ENCODE results near the gene ARX. TPM values are rescaled to one million over a fixed set of nuclear protein-coding genes. Genes with fewer than 3 reads are reported as not detected.

Gene ARX
- total RNA-seq: 0.52 TPM

GRCh38 chrX:25015486-25016360 is at the start of gene ARX:
TSS of gene ARX (minus strand) at chrX:25015965. CDS start at chrX:25015737, 228 bp downstream.
- Histone ChIP-seq H3K4me1 (ENCODE audit: control insufficient read depth in 3 of 3, insufficient read depth in 3 of 3, low read length in 3 of 3) (peaks cover 4 to 13% (median 13%) of the 10 kb centered on the region in 3 donors), H3K4me3 (ENCODE audit: low read length in 3 of 3) (peak within 1 kb of the TSS; percentile 57 to 73 (median 65)), H3K27me3 (ENCODE audit: control insufficient read depth in 3 of 3, insufficient read depth in 3 of 3, low read length in 3 of 3) (peaks cover 28 to 52% (median 28%) of the 10 kb centered on the region in 3 donors), H3K36me3 (ENCODE audit: control insufficient read depth in 3 of 3, insufficient read depth in 3 of 3, low read length in 3 of 3) (no peaks in the 10 kb centered on the region), H3K9ac (ENCODE audit: low read depth in 1 of 3, low read length in 3 of 3) (peak within 1 kb of the TSS in 2 of 3 donors; percentile 65 to 84), H3K27ac (ENCODE audit: low read depth, low read length) (peak within 1 kb of the TSS; percentile 54), H3K9me3 (ENCODE audit: control insufficient read depth in 3 of 3, low read length in 3 of 3) (no peaks in the 10 kb centered on the region)

DNA sequence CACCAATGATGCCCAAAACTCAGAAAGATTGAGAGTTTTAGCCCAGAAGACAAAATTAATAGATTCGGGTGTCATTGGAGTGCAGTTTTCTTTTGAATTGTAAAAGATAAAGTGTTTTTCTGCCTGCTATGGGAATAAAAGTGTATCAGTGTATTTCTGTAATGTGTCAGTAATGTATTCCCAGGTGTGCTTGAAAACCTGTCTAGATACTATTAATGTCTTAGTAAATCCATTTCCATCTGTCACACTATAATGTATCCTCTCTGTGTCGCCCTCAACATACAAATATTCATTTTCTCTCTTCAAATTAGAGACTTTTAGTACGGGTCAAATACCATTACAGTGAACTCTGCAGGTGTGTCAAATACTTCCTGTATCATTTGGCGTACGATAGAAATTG is 43.5 kb upstream of the ARX start:
- Histone ChIP-seq H3K27ac (ENCODE audit: low read depth, low read length) (no peak overlapping the region), H3K4me3 (ENCODE audit: low read length in 3 of 3) (no peak overlapping the region), H3K9ac (ENCODE audit: low read depth in 1 of 3, low read length in 3 of 3) (no peak overlapping the region), H3K4me1 (ENCODE audit: control insufficient read depth in 3 of 3, insufficient read depth in 3 of 3, low read length in 3 of 3) (no peaks in the 10 kb centered on the region), H3K36me3 (ENCODE audit: control insufficient read depth in 3 of 3, insufficient read depth in 3 of 3, low read length in 3 of 3) (no peaks in the 10 kb centered on the region), H3K9me3 (ENCODE audit: control insufficient read depth in 3 of 3, low read length in 3 of 3) (no peaks in the 10 kb centered on the region), H3K27me3 (ENCODE audit: control insufficient read depth in 3 of 3, insufficient read depth in 3 of 3, low read length in 3 of 3) (no peaks in the 10 kb centered on the region)

DNA sequence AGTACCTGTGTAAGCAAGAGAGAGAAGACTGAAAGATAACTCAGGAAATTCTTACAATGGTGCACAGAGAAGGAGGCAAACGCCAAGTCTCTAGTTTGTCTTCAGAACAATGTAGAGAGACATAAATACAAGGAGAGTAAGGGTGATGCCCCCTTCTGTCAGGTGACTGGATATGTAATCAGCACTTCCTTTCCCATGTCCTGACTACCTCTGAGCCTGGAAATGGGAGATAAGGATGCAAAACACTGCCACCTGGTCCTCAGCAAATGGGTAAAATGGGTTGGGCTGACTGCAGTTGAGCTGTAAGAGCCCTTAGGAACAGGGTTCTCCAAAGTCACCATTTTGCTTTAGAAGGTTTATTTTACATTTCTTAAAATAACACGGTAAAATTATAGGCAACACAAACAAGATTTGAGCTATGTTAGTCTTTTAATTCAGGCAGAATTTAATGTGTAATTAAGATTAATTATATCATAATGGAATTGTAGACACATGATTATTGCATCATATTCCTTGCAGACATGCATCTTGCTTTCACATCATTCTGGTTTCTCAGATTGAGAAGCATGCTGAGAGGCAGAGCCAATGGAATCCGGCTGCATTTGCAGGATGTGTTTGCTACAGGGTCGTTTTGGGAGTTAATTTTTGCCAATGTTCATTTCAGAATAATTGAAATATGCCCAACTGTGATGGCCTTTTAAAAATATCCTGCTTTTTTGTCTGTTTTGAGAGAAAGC is 37.2 kb upstream of the ARX start:
- Histone ChIP-seq H3K27me3 (ENCODE audit: control insufficient read depth in 3 of 3, insufficient read depth in 3 of 3, low read length in 3 of 3) (no peaks in the 10 kb centered on the region), H3K4me3 (ENCODE audit: low read length in 3 of 3) (no peak overlapping the region), H3K9me3 (ENCODE audit: control insufficient read depth in 3 of 3, low read length in 3 of 3) (no peaks in the 10 kb centered on the region), H3K4me1 (ENCODE audit: control insufficient read depth in 3 of 3, insufficient read depth in 3 of 3, low read length in 3 of 3) (no peaks in the 10 kb centered on the region), H3K9ac (ENCODE audit: low read depth in 1 of 3, low read length in 3 of 3) (no peak overlapping the region), H3K36me3 (ENCODE audit: control insufficient read depth in 3 of 3, insufficient read depth in 3 of 3, low read length in 3 of 3) (no peaks in the 10 kb centered on the region), H3K27ac (ENCODE audit: low read depth, low read length) (no peak overlapping the region)

DNA sequence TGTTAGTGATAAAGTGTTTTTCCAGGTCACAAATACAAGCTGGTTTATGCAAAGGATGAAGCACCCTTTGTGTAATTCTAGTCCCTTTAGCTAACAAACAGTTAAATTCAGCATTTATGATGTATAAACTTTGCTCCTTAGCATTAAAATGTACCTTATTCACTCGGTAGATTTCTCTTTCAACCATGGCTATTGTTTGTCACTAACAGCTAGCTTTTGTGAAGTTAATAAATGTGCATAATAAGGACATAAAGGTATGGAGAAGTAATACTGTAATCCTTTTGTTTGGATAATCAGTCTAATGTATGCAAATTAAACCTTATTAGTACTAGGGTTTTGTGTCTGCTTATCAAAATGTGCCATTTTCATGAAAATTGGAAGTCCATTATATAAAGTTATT is 34.2 kb upstream of the ARX start:
- Histone ChIP-seq H3K9ac (ENCODE audit: low read depth in 1 of 3, low read length in 3 of 3) (no peak overlapping the region), H3K4me3 (ENCODE audit: low read length in 3 of 3) (no peak overlapping the region), H3K36me3 (ENCODE audit: control insufficient read depth in 3 of 3, insufficient read depth in 3 of 3, low read length in 3 of 3) (no peaks in the 10 kb centered on the region), H3K27ac (ENCODE audit: low read depth, low read length) (no peak overlapping the region), H3K9me3 (ENCODE audit: control insufficient read depth in 3 of 3, low read length in 3 of 3) (no peaks in the 10 kb centered on the region), H3K27me3 (ENCODE audit: control insufficient read depth in 3 of 3, insufficient read depth in 3 of 3, low read length in 3 of 3) (no peaks in the 10 kb centered on the region), H3K4me1 (ENCODE audit: control insufficient read depth in 3 of 3, insufficient read depth in 3 of 3, low read length in 3 of 3) (no peaks in the 10 kb centered on the region)

DNA sequence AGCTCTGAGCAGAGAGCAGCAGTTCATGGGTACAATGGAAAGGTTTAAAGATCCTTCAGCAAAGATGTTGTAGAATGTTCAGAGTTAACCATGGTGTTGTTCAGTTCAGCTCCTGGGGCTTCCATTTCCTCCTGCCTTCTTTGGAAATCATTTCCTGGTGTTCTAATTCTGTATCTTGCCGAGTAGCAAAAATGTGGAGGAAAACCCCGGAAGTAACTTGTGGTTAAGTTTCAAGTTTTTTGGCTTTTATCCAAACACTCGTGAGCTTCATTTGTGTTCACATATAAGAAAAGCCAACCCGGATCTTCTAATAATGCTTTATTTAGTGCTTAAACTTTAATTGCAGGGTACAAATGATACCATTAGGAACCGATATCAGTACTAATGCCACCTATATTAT is 33.6 kb upstream of the ARX start:
- no peak overlapping the region for H3K9ac ChIP-seq (ENCODE audit: low read depth in 1 of 3, low read length in 3 of 3)
- no peak overlapping the region for H3K4me3 ChIP-seq (ENCODE audit: low read length in 3 of 3)
- H3K36me3 ChIP-seq (ENCODE audit: control insufficient read depth in 3 of 3, insufficient read depth in 3 of 3, low read length in 3 of 3): no peaks in the 10 kb centered on the region
- no peaks in the 10 kb centered on the region for H3K27me3 ChIP-seq (ENCODE audit: control insufficient read depth in 3 of 3, insufficient read depth in 3 of 3, low read length in 3 of 3)
- no peaks in the 10 kb centered on the region for H3K4me1 ChIP-seq (ENCODE audit: control insufficient read depth in 3 of 3, insufficient read depth in 3 of 3, low read length in 3 of 3)
- H3K9me3 ChIP-seq (ENCODE audit: control insufficient read depth in 3 of 3, low read length in 3 of 3): no peaks in the 10 kb centered on the region
- H3K27ac ChIP-seq (ENCODE audit: low read depth, low read length): no peak overlapping the region

DNA sequence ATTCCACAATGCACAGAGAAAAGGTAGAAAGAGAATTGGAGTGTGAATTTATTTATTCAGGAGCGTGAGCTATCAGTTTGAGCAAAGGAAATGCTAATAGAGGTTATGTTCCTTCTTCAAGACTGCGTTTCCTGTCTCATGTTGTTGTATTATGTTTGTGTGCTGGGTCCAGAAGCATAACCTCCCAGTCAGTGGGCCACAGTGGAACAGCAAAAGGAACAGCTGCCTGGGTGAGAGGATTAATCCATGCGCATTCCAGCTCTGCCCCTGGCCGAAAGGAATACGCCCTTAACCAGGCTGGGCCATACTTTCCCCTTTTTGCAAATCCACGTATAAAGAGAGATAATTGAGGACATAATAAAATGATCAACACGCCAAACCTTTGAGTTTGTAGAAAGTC is 32.4 kb upstream of the ARX start:
- Histone ChIP-seq H3K27ac (ENCODE audit: low read depth, low read length) (no peak overlapping the region), H3K4me1 (ENCODE audit: control insufficient read depth in 3 of 3, insufficient read depth in 3 of 3, low read length in 3 of 3) (no peaks in the 10 kb centered on the region), H3K27me3 (ENCODE audit: control insufficient read depth in 3 of 3, insufficient read depth in 3 of 3, low read length in 3 of 3) (no peaks in the 10 kb centered on the region), H3K4me3 (ENCODE audit: low read length in 3 of 3) (no peak overlapping the region), H3K9ac (ENCODE audit: low read depth in 1 of 3, low read length in 3 of 3) (no peak overlapping the region), H3K9me3 (ENCODE audit: control insufficient read depth in 3 of 3, low read length in 3 of 3) (no peaks in the 10 kb centered on the region), H3K36me3 (ENCODE audit: control insufficient read depth in 3 of 3, insufficient read depth in 3 of 3, low read length in 3 of 3) (no peaks in the 10 kb centered on the region)

DNA sequence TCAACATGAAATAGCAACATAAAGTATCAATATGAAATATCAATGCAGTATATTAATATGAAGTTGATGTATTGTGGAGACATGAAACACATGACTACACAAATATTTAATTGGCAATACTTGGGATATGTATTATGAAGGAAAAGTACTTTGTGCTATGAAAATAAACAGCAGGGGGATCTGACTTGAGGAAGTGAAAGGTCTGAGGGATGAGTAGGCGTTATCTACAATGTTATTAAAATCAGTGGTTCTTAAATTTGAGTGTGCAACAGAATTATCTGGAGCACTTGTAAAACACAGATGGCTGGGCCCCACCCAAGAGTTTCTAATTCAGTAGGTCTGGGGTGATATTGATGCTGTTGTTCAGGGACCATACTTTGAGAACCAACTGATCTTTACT is 27.4 kb upstream of the ARX start:
- no peaks in the 10 kb centered on the region for H3K9me3 ChIP-seq (ENCODE audit: control insufficient read depth in 3 of 3, low read length in 3 of 3)
- H3K4me3 ChIP-seq (ENCODE audit: low read length in 3 of 3): no peak overlapping the region
- H3K36me3 ChIP-seq (ENCODE audit: control insufficient read depth in 3 of 3, insufficient read depth in 3 of 3, low read length in 3 of 3): no peaks in the 10 kb centered on the region

GRCh38 chrX:25039036-25039435 is 23.3 kb upstream of the ARX start:
- no peaks in the 10 kb centered on the region for H3K27me3 ChIP-seq (ENCODE audit: control insufficient read depth in 3 of 3, insufficient read depth in 3 of 3, low read length in 3 of 3)
- no peaks in the 10 kb centered on the region for H3K4me1 ChIP-seq (ENCODE audit: control insufficient read depth in 3 of 3, insufficient read depth in 3 of 3, low read length in 3 of 3)
- no peak overlapping the region for H3K9ac ChIP-seq (ENCODE audit: low read depth in 1 of 3, low read length in 3 of 3)
- H3K36me3 ChIP-seq (ENCODE audit: control insufficient read depth in 3 of 3, insufficient read depth in 3 of 3, low read length in 3 of 3): no peaks in the 10 kb centered on the region
- H3K4me3 ChIP-seq (ENCODE audit: low read length in 3 of 3): no peak overlapping the region
- H3K27ac ChIP-seq (ENCODE audit: low read depth, low read length): no peak overlapping the region
- no peaks in the 10 kb centered on the region for H3K9me3 ChIP-seq (ENCODE audit: control insufficient read depth in 3 of 3, low read length in 3 of 3)

More for the DNA sequence above, 27.4 kb upstream of the ARX start:
- no peak overlapping the region for H3K27ac ChIP-seq (ENCODE audit: low read depth, low read length)
- H3K4me1 ChIP-seq (ENCODE audit: control insufficient read depth in 3 of 3, insufficient read depth in 3 of 3, low read length in 3 of 3): no peaks in the 10 kb centered on the region
- no peak overlapping the region for H3K9ac ChIP-seq (ENCODE audit: low read depth in 1 of 3, low read length in 3 of 3)
- H3K27me3 ChIP-seq (ENCODE audit: control insufficient read depth in 3 of 3, insufficient read depth in 3 of 3, low read length in 3 of 3): no peaks in the 10 kb centered on the region

GRCh38 chrX:25034889-25035288 is 19.1 kb upstream of the ARX start:
- H3K36me3 ChIP-seq (ENCODE audit: control insufficient read depth in 3 of 3, insufficient read depth in 3 of 3, low read length in 3 of 3): no peaks in the 10 kb centered on the region
- no peaks in the 10 kb centered on the region for H3K4me1 ChIP-seq (ENCODE audit: control insufficient read depth in 3 of 3, insufficient read depth in 3 of 3, low read length in 3 of 3)
- no peak overlapping the region for H3K27ac ChIP-seq (ENCODE audit: low read depth, low read length)
- H3K4me3 ChIP-seq (ENCODE audit: low read length in 3 of 3): no peak overlapping the region
- no peak overlapping the region for H3K9ac ChIP-seq (ENCODE audit: low read depth in 1 of 3, low read length in 3 of 3)
- H3K9me3 ChIP-seq (ENCODE audit: control insufficient read depth in 3 of 3, low read length in 3 of 3): no peaks in the 10 kb centered on the region
- no peaks in the 10 kb centered on the region for H3K27me3 ChIP-seq (ENCODE audit: control insufficient read depth in 3 of 3, insufficient read depth in 3 of 3, low read length in 3 of 3)

- Histone ChIP-seq H3K27me3 (ENCODE audit: control insufficient read depth in 3 of 3, insufficient read depth in 3 of 3, low read length in 3 of 3) (peaks cover 0 to 1% (median 0%) of the 10 kb centered on the region in 3 donors), H3K9me3 (ENCODE audit: control insufficient read depth in 3 of 3, low read length in 3 of 3) (no peaks in the 10 kb centered on the region), H3K36me3 (ENCODE audit: control insufficient read depth in 3 of 3, insufficient read depth in 3 of 3, low read length in 3 of 3) (no peaks in the 10 kb centered on the region), H3K4me3 (ENCODE audit: low read length in 3 of 3) (no peak overlapping the region), H3K9ac (ENCODE audit: low read depth in 1 of 3, low read length in 3 of 3) (no peak overlapping the region), H3K4me1 (ENCODE audit: control insufficient read depth in 3 of 3, insufficient read depth in 3 of 3, low read length in 3 of 3) (no peaks in the 10 kb centered on the region), H3K27ac (ENCODE audit: low read depth, low read length) (no peak overlapping the region)
Measured at GRCh38 chrX:25029288-25029825, 13.6 kb upstream of the ARX start.

Measured in skeletal muscle tissue (tissue), 4 donors.